ENCODE results near the gene CAMTA1. TPM values are rescaled to one million over a fixed set of nuclear protein-coding genes. Genes with fewer than 3 reads are reported as not detected.

CAMTA1 gene
- total RNA-seq, 6 experiments from 2014 or later = 78.1 to 96.6 (median 86.1) TPM

DNA sequence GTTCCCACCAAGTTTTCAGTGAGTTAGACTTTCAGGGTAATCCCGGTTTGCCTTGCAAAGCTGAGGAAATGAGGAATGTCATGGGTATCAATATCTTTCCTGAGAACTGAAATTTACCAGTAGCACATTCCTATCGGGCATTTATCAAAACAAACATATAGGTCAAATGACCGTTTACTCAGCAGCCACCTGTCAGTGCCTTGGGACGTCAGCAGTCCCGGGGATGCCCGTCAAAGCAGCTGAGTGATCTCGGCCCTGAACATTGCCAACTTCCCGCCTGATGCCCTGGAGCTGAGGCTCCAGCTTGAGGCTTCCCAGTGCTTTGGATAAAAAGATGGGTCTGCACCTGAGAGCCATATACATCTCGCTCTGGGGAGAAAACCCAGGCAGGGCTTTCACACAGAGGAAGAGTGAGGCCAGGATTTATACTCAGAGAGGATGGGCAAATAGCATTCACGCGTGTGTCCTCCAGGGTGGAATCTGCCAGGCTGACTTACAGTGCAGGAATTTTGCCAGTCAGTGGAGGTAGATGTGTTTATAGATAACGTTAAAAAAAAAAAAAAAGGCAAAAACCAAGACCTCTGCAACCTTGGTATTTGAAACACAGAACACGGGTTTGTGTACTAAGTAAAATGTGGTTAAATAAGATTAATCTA is 550.1 kb downstream of the CAMTA1 start:
- Mint-ChIP-seq H3K9me3 (no peaks in the 10 kb centered on the region), H3K36me3 (ENCODE audit: low read depth) (peaks cover under 1% of the 10 kb centered on the region; the same call in 1 of the 2 replicates), H3K4me3 (no peak overlapping the region; the same call in 1 of the 2 replicates), H3K27me3 (ENCODE audit: insufficient read depth) (peaks cover 2% of the 10 kb centered on the region), H3K27ac (no peak overlapping the region), H3K4me1 (ENCODE audit: low read depth) (peaks cover 32% of the 10 kb centered on the region)
- TF ChIP-seq CTCF (IDR thresholded peaks at IDR 0.05) = no peak
- no peak for DNase-seq

DNA sequence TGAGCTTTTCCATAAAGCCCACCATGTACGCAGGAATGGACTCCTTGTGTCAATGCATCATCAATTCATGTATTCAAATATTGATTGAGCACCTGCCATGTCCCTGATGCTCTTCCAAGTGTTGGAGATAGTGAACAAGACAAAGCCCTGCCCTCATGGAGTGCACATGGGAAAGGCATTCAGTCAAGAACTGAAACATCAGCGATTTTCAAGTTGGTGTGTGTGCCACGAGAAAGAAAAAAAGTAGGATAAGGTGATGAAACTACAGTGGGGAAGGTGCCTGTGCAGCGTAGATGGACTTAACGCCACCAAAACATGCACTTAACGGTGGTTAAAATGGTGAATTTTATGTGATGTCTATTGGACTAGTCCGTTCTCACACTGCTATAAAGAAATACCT is 553.2 kb downstream of the CAMTA1 start:
- peaks cover 8% of the 10 kb centered on the region for H3K27me3 Mint-ChIP-seq (ENCODE audit: insufficient read depth)
- no peak for TF ChIP-seq CTCF (IDR thresholded peaks at IDR 0.05)
- no peak overlapping the region for H3K27ac Mint-ChIP-seq
- H3K9me3 Mint-ChIP-seq = no peaks in the 10 kb centered on the region
- H3K36me3 Mint-ChIP-seq (ENCODE audit: low read depth) = peaks cover 4% of the 10 kb centered on the region; the same call in 1 of the 2 replicates
- H3K4me3 Mint-ChIP-seq = no peak overlapping the region
- H3K4me1 Mint-ChIP-seq (ENCODE audit: low read depth) = peaks cover 23% of the 10 kb centered on the region
- no peak for DNase-seq

DNA sequence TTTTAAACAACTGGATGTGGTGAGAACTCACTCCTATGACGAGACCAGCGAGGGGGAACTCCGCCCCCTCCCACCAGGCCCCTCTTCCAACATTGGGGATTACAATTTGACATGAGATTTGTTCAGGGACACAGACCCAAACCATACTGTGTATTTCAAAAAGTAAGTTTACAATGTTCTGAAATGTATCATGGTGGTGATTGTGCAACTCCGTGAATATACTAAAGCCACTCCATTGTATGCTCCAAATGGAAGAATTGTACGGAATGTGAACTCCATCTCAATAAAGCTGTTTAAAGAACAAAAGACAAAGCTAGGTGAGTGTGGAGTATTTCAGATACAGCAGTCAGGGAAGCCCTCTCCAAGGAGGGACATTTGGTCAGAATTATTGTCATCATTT is 553.8 kb downstream of the CAMTA1 start:
- H3K4me1 Mint-ChIP-seq (ENCODE audit: low read depth) = peaks cover 18% of the 10 kb centered on the region
- H3K27ac Mint-ChIP-seq = no peak overlapping the region
- no peak overlapping the region for H3K4me3 Mint-ChIP-seq
- no peak for DNase-seq
- no peaks in the 10 kb centered on the region for H3K9me3 Mint-ChIP-seq
- peaks cover 8% of the 10 kb centered on the region for H3K27me3 Mint-ChIP-seq (ENCODE audit: insufficient read depth)
- TF ChIP-seq CTCF (IDR thresholded peaks at IDR 0.05) = no peak
- peaks cover 4% of the 10 kb centered on the region; the same call in 1 of the 2 replicates for H3K36me3 Mint-ChIP-seq (ENCODE audit: low read depth)

- no peak for TF ChIP-seq CTCF (IDR thresholded peaks at IDR 0.05)
- Mint-ChIP-seq H3K4me3 (no peak overlapping the region), H3K27ac (no peak overlapping the region), H3K9me3 (no peaks in the 10 kb centered on the region), H3K4me1 (ENCODE audit: low read depth) (peaks cover 8% of the 10 kb centered on the region), H3K36me3 (ENCODE audit: low read depth) (peaks cover 4% of the 10 kb centered on the region; the same call in 1 of the 2 replicates), H3K27me3 (ENCODE audit: insufficient read depth) (peaks cover 5% of the 10 kb centered on the region)
- no peak for DNase-seq
These were observed 554.7 kb downstream of the CAMTA1 start for GRCh38 chr1:7339953-7340352.

DNA sequence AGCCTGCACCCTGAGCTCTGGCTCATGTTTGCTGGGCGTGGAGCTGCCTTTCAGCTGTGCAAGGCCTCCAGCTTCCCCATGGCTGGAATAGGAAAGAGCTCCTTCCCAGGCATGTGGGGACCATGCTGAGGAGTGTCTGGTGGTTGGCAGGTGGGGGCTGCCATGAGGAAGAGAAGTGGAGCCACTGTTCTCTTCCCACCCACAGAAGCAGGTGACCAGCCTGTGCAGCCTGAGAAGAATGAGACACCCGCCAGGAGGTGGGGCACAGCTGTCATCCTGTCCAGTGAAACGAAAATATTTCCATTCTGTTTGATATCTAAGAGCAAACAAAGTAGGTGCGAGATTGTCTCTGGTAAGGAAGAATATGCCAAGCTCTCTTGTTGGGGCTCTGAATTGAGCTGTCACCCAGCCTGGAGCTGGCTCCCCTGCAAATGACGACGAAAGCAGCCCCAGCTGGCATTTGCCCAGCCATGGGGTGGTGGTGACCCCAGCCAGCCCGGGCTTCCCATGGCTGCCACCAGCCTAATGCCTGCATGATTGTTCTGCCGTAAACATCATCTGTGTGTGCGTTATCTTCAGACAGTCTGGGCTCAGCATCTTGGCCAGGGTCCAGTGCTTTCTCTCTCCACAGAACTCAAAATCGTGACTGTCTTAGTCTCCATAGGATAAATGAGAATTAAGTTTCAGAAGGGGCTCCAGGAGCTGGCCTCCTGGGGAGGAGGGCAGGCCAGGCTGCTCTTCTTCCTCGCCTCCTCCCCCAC is 556.1 kb downstream of the CAMTA1 start:
- Mint-ChIP-seq H3K27ac (no peak overlapping the region), H3K4me3 (no peak overlapping the region), H3K27me3 (ENCODE audit: insufficient read depth) (peaks cover 5% of the 10 kb centered on the region), H3K36me3 (ENCODE audit: low read depth) (peaks cover 4% of the 10 kb centered on the region; the same call in 1 of the 2 replicates), H3K4me1 (ENCODE audit: low read depth) (no peaks in the 10 kb centered on the region), H3K9me3 (no peaks in the 10 kb centered on the region)
- TF ChIP-seq CTCF (IDR thresholded peaks at IDR 0.05) = no peak
- DNase-seq = no peak
